NCI-H2196 treated with DMSO at 0.1 percent for 48 hours (cell line): Measurements from ENCODE around the gene EFCAB14.
"Not testable (repeated sequence)": the region's sequence is repeated elsewhere in the genome, so short reads cannot be mapped to it uniquely, and the experiment has no call there.

Experiments used
- DNase-seq: peaks from one replicate; lab custom pipeline; 2025; ENCODE audit not compliant: unreplicated experiment; lab: John Stamatoyannopoulos, UW

EFCAB14 gene

GRCh38 chr1:46657775-46658174 is 61.1 kb downstream of the EFCAB14 start:
- no peak for DNase-seq

GRCh38 chr1:46656643-46657042 is 62.3 kb downstream of the EFCAB14 start:
- DNase-seq = no peak

DNA sequence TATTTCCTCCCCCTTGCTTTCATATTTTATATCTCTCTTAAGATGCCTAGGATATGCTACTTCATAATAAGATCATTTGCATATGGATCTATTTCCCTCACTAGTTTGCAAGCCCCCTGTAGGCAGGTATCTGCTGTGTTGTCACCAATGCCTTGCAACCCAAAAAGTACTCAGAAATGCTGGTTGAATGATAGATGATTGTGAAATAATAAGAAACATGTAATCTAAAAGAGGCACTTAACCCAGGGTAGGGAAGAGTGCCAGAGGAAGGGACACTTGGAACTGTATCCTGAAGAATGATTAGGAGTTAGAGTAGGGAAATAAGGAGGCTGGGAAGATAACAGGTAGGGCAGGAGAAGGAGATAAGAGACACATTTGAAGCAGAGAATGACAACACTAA is 63.1 kb downstream of the EFCAB14 start:
- DNase-seq = no peak

- not testable (repeated sequence) for DNase-seq
These were observed 64.2 kb downstream of the EFCAB14 start for GRCh38 chr1:46654698-46655097.

DNA sequence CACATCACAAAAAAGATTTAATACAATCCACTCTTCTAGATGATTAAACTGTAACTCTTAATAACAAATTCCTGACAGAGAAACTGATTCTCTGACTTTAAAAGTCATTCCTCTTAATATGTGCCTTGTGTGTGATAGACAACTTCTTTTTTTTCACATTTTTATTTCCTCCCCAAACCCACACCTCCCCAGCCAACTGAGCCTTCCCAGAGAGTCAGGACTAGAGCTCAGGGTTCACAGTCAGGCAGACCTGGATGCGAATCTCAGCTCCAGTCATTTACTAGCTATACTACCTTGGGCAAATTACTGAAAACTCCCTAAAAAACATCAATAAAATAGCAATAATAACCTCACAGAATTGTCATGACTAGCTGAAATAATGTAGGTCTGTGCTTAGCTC is 64.9 kb downstream of the EFCAB14 start:
- DNase-seq = no peak

- no peak for DNase-seq
These were observed 65.4 kb downstream of the EFCAB14 start for GRCh38 chr1:46653405-46653958.

DNA sequence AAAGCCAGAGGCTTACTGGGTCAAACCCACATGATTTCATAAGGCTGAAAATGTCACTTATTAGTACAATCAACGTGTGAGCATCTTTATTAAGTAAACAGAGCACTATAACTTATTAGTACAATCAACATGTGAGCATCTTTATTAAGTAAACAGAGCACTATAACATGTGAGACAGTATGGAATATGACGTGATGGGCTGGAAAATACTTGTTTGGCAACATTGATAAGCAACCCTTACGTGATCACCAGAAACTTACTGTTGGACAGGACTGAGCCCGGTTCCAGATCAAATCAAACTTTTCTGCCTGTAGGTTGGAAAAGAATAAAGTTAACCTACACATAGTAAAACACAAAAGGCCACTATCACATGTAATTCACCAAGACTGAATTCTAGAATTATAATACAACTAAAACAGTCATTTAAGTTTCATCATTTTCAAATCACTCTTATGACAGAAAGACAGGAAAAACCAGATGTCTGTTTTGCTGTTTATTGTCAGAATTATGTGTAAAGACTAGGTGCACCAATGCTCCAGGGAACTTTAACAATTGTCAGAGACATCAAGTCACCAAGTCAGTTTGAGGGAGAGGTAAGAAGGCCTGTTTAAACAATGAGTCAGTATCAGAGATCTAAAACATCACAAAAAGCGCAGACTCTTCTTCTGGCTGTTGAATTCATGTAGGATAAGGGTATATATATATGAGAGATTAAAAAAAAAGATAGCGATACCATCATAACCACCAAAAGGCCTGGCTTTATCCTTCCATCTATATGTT is 66.4 kb downstream of the EFCAB14 start:
- no peak for DNase-seq

DNA sequence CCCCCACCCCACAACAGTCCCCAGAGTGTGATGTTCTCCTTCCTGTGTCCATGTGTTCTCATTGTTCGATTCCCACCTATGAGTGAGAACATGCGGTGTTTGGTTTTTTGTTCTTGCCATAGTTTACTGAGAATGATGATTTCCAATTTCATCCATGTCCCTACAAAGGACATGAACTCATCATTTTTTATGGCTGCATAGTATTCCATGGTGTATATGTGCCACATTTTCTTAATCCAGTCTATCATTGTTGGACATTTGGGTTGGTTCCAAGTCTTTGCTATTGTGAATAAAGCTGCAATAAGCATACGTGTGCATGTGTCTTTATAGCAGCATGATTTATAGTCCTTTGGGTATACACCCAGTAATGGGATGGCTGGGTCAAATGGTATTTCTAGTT is 67.8 kb downstream of the EFCAB14 start:
- DNase-seq = not testable (repeated sequence)

- DNase-seq = no peak
These were observed 68.4 kb downstream of the EFCAB14 start for GRCh38 chr1:46650491-46650890.

- no peak for DNase-seq
These were observed 69.2 kb downstream of the EFCAB14 start for GRCh38 chr1:46649764-46650163.

- DNase-seq = no peak
These were observed 71.3 kb downstream of the EFCAB14 start for GRCh38 chr1:46647611-46648010.

- DNase-seq = no peak
These were observed 72.1 kb downstream of the EFCAB14 start for GRCh38 chr1:46646844-46647243.

DNA sequence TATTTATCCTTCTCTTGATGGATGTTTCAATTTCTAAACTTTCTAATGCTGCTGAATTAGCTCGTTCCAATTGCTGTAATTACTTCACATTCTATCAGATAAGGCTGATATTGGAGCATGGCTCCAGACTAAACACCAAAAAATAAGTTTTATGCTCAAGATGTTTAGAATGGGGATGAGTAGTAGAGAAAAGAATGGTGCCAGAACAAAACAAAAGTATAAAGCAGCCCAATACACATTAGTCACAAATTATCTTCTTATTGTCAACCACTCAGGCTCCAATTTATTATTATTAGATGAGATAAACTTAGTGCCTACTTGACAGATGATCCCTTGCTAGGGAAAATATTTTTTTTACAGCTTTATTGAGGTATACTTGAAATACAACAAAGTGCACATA is 72.6 kb downstream of the EFCAB14 start:
- DNase-seq = no peak

DNA sequence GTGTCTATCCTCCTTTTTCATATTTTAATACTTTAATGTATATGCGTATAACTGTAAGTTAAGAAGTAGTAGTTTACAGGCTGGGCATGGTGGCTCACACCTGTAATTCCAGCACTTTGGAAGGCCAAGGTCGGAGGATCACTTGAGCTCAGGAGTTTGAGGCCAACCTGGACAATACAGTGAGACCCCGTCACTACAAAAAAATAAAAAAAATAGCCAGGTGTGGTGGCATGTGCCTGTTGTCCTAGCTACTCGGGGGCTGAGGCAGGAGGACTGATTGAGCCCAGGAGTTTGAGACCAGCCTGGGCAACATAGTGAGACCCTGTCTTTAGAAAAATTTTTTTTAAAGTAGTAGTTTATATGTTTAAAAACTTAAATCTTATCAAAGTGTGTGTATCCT is 73.1 kb downstream of the EFCAB14 start:
- DNase-seq = no peak

DNA sequence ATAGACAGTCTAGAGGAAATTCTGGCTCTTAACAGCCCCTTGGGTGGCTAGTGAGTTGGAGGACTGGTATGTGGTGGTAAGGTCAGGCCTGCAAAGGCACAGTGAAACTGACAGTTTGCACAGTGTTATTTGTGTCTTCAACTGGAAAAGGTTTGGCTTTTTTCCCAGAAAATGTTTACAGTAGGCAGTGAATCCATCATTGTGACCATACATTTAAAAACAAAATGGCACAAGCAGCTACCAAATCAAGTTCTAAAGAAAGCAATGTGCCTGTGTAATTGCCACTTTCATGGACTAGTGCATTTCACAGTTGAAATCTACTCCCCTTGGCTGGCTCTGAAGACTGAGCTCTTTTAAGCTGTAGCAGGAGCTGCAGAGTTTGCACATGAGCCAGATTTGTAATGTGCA is 75.5 kb downstream of the EFCAB14 start:
- DNase-seq = peak; percentile 48

- DNase-seq = no peak
These were observed 76.7 kb downstream of the EFCAB14 start for GRCh38 chr1:46642115-46642680.

- DNase-seq = no peak
These were observed 79.4 kb downstream of the EFCAB14 start for GRCh38 chr1:46639547-46639946.

- DNase-seq = no peak
These were observed 80.0 kb downstream of the EFCAB14 start for GRCh38 chr1:46638921-46639320.

DNA sequence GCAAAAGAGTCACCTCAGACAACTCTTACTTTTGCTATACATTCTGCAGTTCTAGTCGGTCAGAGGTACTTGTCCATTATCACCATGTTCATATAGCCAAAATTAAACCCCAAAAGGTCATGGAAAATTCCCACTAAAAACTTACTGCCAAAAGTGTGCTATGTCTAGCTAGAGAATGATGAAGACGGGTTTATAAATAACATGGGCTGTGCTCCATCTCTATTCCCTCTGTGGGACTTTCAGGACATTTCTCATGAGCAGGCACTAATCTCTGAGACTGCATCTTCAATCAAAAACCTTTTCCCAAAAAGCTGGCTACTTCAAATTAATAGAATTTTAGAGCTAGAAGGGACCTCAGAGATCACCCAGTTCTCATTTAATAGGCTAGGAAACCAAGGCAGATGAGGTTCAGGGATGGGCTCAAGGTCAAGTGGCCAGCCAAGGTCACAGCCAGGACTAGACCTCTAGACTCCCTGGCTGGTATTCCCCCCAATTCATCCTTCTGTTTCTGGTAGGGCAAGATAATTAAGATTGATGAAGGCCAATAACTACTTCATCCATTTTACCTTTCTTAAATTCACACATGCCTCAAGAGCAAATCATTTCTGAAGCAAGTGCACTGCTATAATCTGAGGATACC is 81.3 kb downstream of the EFCAB14 start:
- DNase-seq = no peak

DNA sequence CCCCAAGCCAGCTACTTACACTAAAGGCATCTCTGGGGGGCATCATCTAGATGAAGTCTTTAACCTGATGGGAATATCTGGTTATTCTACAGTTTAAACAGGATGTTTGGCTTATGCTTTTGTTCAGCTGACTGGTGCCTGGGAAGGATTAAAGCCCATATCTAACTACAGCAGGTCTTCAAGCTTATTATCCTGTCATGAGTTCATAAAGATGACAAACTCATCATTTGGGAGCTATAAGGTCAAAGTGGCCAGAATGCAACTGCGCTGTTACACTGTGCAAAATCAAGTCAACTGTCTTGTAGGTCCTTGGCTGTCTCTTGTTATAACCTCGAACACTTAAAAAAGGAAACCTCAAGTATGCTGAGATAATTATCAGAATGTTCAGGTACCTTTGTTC is 83.7 kb downstream of the EFCAB14 start:
- no peak for DNase-seq

- no peak for DNase-seq
These were observed 88.2 kb downstream of the EFCAB14 start for GRCh38 chr1:46630719-46631118.
